Measurements from ENCODE around the gene GOSR1.
"Not testable (repeated sequence)": the region's sequence is repeated elsewhere in the genome, so short reads cannot be mapped to it uniquely, and the experiment has no call there.

Gene GOSR1

GRCh38 chr17:30477083-30477773 is at the start of gene GOSR1:
GOSR1 (plus strand) TSS chr17:30477408; CDS start chr17:30477434, 26 bp downstream.
- DNase-seq (ENCODE audit: low read depth): peak; percentile 90

- DNase-seq (ENCODE audit: low read depth): no peak
These were observed 49.6 kb upstream of the GOSR1 start for GRCh38 chr17:30427611-30428010.

- DNase-seq (ENCODE audit: low read depth): no peak
These were observed 48.1 kb upstream of the GOSR1 start for GRCh38 chr17:30429155-30429554.

- DNase-seq (ENCODE audit: low read depth): no peak
These were observed 43.7 kb upstream of the GOSR1 start for GRCh38 chr17:30433514-30433913.

GRCh38 chr17:30436729-30437128 is 40.5 kb upstream of the GOSR1 start:
- no peak for DNase-seq (ENCODE audit: low read depth)

GRCh38 chr17:30443721-30444120 is 33.5 kb upstream of the GOSR1 start:
- DNase-seq (ENCODE audit: low read depth): no peak

- not testable (repeated sequence) for DNase-seq (ENCODE audit: low read depth)
These were observed 30.6 kb upstream of the GOSR1 start for GRCh38 chr17:30446640-30447039.

- DNase-seq (ENCODE audit: low read depth): no peak
These were observed 27.7 kb upstream of the GOSR1 start for GRCh38 chr17:30449480-30449879.

GRCh38 chr17:30450125-30451027 is 26.8 kb upstream of the GOSR1 start:
- no peak for DNase-seq (ENCODE audit: low read depth)

GRCh38 chr17:30454635-30455034 is 22.6 kb upstream of the GOSR1 start:
- no peak for DNase-seq (ENCODE audit: low read depth)

GRCh38 chr17:30458371-30458770 is 18.8 kb upstream of the GOSR1 start:
- no peak for DNase-seq (ENCODE audit: low read depth)

- not testable (repeated sequence) for DNase-seq (ENCODE audit: low read depth)
These were observed 18.3 kb upstream of the GOSR1 start for GRCh38 chr17:30458797-30459413.

- no peak for DNase-seq (ENCODE audit: low read depth)
These were observed 8.7 kb upstream of the GOSR1 start for GRCh38 chr17:30468465-30468864.

GRCh38 chr17:30472238-30472890 is 4.8 kb upstream of the GOSR1 start:
- DNase-seq (ENCODE audit: low read depth): no peak

GRCh38 chr17:30475206-30475605 is 2.0 kb upstream of the GOSR1 start:
- DNase-seq (ENCODE audit: low read depth): no peak

- no peak for DNase-seq (ENCODE audit: low read depth)
These were observed 504 bp upstream of the GOSR1 start for GRCh38 chr17:30476726-30477082.

- no peak for DNase-seq (ENCODE audit: low read depth)
These were observed 537 bp downstream of the GOSR1 start for GRCh38 chr17:30477774-30478115.

- DNase-seq (ENCODE audit: low read depth): no peak
These were observed 5.3 kb downstream of the GOSR1 start for GRCh38 chr17:30482555-30482954.

GRCh38 chr17:30483159-30483558 is 6.0 kb downstream of the GOSR1 start:
- no peak for DNase-seq (ENCODE audit: low read depth)

GRCh38 chr17:30493780-30494179 is 16.6 kb downstream of the GOSR1 start:
- DNase-seq (ENCODE audit: low read depth): no peak

- no peak for DNase-seq (ENCODE audit: low read depth)
These were observed 18.4 kb downstream of the GOSR1 start for GRCh38 chr17:30495586-30495985.

- no peak for DNase-seq (ENCODE audit: low read depth)
These were observed 26.4 kb downstream of the GOSR1 start for GRCh38 chr17:30503558-30503957.
